Fibroblast of skin of left biceps (primary cell): ENCODE data around the gene IGF2BP2.
A peak's percentile ranks its signal among the peaks of the same experiment; 100 is the strongest.
"Not testable (repeated sequence)": the region's sequence is repeated elsewhere in the genome, so short reads cannot be mapped to it uniquely, and the experiment has no call there.

Source experiments
- DNase-seq, 2 experiments: peaks; one replicate each; pipeline ENCODE4 v3.0.0-alpha.2; 2013; ENCODE audit warnings: low read depth in 2 of 2

The IGF2BP2 gene

GRCh38 chr3:185797993-185798830, 26.6 kb downstream of the IGF2BP2 start:
- no peak for DNase-seq

GRCh38 chr3:185797108-185797881, 27.5 kb downstream of the IGF2BP2 start:
- DNase-seq, result no peak

DNA sequence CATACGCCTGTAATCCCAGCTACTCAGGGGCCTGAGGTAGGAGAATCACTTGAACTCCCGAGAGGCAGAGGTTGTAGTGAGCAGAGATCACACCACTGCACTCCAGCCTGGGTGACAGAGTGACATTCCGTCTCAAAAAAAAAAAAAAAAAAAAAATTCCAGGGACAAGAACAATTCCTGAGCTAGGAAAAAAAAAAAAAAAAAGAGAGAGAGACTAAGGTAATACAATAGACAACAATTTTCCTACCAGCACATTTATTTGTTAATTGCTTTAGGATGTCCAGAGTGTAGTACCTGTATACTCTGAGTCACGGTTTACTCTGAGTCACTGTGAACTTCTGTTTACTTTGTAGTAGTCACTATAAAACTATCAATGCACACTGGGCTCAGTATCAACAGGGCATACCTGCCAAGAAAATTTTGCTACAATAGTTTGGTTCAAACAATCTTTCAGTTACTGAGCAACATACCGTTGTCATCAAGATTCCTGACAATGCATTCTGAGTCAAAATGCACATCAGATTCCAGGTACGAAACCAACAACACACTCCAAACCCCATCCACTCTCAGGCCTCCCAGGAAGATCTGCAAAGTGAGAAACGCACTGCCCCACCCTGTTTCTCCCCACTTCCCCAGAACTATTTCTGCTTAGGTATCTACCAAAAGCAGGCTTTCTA, 28.3 kb downstream of the IGF2BP2 start:
- no peak for DNase-seq

DNA sequence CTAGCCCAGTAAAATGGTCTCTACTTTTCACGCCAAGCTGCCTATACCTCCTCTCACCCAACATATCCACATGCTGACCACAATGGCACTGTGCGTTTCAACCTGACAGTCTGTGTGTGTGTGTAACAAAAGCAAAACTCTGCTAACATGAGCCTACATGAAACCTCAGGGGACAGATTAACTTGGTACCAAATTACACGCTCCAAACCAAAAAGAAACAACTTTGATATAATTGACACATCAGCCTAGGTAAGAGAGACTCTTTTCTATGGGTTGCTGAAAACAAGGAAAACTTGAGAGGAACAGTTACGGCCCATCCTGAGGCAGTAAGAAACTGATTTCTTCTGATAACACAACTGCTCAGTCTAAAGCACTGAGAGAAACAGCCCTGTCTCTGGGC, 31.5 kb downstream of the IGF2BP2 start:
- no peak for DNase-seq

DNA sequence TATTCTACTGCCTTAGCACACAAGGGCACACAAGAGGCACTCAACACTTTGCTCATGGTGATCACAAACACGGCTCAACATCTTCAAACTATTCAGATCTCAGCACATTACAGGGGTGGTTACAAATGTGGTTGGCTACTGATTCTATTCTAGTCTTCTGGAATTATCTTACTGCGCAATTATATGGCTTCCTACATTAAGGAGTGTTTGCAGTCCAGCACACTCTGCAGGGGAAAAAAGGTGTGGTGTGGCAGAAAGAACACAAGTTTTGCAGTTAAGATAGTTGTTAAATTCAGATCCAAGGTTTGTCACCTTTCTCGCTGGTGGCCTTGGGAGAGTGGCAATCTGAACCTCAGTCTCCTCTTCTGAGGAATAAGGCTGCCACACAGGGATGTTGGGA, 31.9 kb downstream of the IGF2BP2 start:
- no peak for DNase-seq

- DNase-seq, result no peak
These were observed 34.7 kb downstream of the IGF2BP2 start for GRCh38 chr3:185789891-185790830.

DNA sequence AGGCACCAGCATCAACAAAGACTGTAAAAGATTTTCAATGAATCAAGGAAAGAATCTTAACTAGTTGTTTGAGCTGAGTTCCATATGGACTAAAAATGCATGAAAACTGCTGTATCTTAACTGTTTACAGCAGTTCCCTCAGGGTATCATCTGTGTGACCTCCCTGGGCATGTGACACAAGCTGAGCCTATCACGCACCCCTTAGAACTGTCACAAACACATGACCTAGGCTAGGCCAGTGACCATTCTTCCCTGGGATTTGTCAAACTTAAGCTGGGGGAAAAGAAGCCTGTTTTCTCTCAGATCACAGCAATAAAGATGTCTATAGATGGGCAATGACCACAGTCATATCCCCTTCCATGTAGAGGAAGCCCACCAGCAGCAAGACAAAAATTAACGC, 35.7 kb downstream of the IGF2BP2 start:
- no peak for DNase-seq

DNA sequence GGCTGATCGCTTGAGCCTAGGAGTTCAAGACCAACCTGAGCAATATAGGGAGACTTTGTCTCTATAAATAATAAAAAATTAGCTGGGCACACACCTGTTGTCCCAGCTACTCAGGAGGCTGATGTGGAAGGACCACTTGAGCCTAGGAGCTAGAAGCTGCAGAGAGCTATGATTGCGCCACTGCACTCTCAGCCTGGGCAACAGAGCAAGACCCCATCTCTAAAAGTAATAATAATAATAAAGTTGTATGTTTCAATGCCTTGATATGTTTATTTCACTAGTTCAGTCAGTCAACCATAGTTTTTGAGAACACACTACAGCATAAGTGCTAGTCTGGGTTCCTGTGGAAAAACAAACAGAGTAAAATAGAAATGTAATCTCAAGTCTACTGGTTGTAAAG, 36.5 kb downstream of the IGF2BP2 start:
- DNase-seq, result no peak

DNA sequence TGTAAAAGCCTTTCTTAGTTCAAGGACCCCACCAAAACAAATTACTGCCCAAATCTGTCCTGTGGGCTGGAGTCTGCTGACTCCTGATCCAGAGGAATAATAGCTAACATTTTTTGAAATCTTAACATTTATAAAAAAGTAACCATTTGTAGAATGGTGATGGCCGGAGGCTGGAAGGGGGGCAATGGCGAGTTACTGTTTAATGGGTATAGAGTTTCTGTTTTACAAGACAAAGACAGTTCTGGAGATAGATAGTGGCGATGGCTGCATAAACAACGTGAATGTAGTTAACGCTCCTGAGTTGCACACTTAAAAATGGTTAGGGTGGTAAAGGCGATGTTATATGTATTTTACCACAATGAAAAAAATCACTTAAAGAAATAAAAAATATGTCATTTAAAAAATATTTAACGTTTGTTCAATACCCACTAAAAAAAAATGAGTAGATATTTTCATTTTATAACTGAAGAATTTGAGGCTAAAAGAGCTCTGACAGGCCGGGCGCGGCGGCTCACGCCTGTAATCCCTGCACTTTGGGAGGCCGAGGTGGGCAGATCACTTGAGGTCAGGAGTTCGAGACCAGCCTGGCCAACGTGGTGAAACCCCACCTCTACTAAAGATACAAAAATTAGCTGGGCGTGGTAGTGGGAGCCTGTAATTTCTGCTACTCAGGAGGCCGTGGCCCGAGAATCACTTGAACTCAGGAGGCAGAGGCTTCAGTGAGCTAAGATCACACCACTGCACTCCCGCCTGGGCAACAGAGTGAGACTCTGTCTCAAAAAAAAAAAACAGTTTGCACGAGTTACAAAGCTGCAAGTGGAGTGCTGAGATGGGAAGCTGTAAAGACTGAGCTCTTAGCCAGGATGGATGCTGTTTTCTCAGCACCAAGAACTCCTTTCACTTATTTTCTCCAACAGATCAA, 37.6 kb downstream of the IGF2BP2 start:
- DNase-seq, result no peak

DNA sequence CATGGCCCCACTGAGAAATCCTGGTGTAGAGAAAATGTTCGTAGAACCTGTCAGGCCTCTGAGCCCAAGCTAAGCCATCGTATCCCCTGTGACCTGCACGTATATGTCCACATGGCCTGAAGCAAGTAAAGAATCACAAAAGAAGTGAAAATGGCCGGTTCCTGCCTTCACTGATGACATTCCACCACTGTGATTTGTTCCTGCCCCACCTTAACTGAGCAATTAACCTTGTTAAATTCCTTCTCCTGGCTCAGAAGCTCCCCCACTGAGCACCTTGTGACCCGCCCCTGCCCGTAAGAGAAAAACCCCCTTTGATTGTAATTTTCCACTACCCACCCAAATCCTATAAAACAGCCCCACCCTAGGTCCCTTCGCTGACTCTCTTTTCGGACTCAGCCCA, 38.6 kb downstream of the IGF2BP2 start:
- DNase-seq, result not testable (repeated sequence)

- no peak for DNase-seq
These were observed 40.5 kb downstream of the IGF2BP2 start for GRCh38 chr3:185784317-185784716.

DNA sequence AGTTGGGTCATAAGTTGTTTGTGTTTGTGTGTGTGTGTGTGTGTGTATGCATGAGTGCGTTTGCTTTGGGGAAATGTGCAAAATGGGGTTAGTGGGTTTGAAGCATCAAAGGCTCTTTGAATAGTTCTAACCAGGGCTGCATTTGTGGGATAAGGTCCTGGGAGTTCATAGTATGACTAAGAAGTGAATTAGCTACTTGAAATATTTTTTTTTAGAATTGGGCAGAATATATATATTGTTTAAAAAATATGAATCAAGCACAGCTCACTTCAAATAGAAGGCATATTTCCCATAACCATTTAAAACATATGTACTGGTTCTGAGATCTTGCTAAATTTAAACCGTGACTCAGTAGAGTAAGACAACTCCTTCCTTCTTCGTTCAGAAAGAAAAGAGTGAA, 43.1 kb downstream of the IGF2BP2 start:
- DNase-seq, result peak; percentile 73 to 80

DNA sequence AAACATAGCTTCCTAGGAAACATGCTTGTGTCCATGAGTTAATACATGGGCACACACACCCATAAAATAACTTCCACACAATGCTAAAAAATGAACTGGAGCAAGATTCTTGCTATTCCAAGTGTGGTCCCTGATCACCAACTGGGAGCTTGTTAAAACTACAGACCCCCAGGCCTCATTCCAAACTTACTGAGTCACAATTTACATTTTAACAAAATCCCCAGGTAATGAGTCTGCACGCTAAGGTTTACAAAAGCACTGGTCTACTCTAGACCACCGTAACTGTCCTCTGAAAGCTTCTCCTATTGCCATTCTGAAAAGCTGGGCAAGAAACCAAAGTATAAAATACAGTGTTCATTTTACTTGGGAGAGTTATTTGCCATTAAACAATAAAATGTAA, 45.4 kb downstream of the IGF2BP2 start:
- DNase-seq, result no peak

GRCh38 chr3:185778821-185779220, 46.0 kb downstream of the IGF2BP2 start:
- DNase-seq, result no peak

- no peak for DNase-seq
These were observed 46.7 kb downstream of the IGF2BP2 start for GRCh38 chr3:185778094-185778493.

DNA sequence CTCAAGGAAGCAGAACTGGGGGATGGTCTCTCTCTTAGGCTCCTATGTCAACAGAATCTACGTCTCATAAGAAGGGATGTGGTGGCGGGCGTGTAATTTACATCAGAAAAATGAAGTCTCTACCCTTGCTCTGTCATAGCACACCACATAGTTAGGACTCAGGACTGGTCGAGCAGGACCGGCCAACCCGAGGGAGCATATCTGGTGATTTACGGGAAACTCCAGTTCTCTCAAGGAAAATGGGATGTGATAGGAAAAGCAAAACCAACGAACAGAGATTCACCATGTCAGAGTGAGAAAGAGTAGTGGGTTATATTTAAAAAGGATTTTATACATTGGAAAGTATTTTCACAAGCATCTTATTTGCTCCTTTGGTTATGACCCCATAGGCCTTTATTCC, 54.7 kb downstream of the IGF2BP2 start:
- DNase-seq, result no peak

DNA sequence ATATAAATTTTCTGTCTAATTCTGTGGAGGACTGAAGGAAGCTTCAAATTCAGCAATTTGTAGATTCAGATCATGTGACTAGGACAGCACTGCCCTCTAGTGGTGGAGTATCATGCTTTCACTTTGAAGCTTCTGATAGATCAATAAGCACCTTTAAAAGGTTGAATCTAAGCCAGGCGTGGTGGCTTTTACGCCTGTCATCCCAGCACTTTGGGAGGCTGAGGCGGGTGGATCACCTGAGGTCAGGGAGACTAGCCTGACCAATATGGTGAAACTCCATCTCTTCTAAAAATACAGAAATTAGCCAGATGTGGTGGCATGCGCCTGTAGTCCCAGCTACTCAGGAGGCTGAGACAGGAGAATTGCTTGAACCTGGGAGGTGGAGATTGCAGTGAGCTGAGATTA, 56.3 kb downstream of the IGF2BP2 start:
- not testable (repeated sequence) for DNase-seq

- DNase-seq, result no peak
These were observed 57.7 kb downstream of the IGF2BP2 start for GRCh38 chr3:185767002-185767688.

- no peak for DNase-seq
These were observed 58.4 kb downstream of the IGF2BP2 start for GRCh38 chr3:185766329-185767001.
